Loucy (cell line): ENCODE measurements around the gene YAP1.

Source experiments
- H2AFZ ChIP-seq: fragments of 200-600 bp; sonication (generic); 2 replicates; pipeline ENCODE4 v1.6.0; 2016; ENCODE audit warnings: antibody characterized with exemption, mild to moderate bottlenecking, low read length, moderate library complexity
- H3F3A ChIP-seq: fragments of 200-600 bp; 2 replicates; pipeline ENCODE4 v1.6.0; 2016; ENCODE audit warnings: antibody characterized with exemption, low read depth, mild to moderate bottlenecking
- H3K27me3 ChIP-seq: fragments of 200-600 bp; sonication (generic); 2 replicates; pipeline ENCODE4 v1.6.1; 2014; ENCODE audit warnings: low read length, mild to moderate bottlenecking; ENCODE audit not compliant: insufficient read depth, poor library complexity, severe bottlenecking
- H3K36me3 ChIP-seq: fragments of 200-600 bp; sonication (generic); 2 replicates; pipeline ENCODE4 v1.6.1; 2016; ENCODE audit warnings: low read length; ENCODE audit not compliant: insufficient read depth
- H3K4me1 ChIP-seq: fragments of 200-600 bp; sonication (generic); 2 replicates; pipeline ENCODE4 v1.5.1; 2014; ENCODE audit warnings: low read length, mild to moderate bottlenecking; ENCODE audit not compliant: insufficient read depth, poor library complexity, severe bottlenecking
- H3K4me2 ChIP-seq: fragments of 200-600 bp; sonication (generic); 2 replicates; pipeline ENCODE4 v1.6.0; 2014; ENCODE audit warnings: antibody characterized with exemption, low read length, low read depth, mild to moderate bottlenecking; ENCODE audit not compliant: poor library complexity, severe bottlenecking
- H3K4me3 ChIP-seq: fragments of 200-600 bp; sonication (generic); 2 replicates; pipeline ENCODE4 v1.5.1; 2014; ENCODE audit warnings: low read length, mild to moderate bottlenecking, mixed read lengths; ENCODE audit not compliant: poor library complexity, severe bottlenecking
- H3K79me2 ChIP-seq: fragments of 200-600 bp; sonication (generic); 2 replicates; pipeline ENCODE4 v1.6.1; 2014; ENCODE audit warnings: low read length; ENCODE audit not compliant: insufficient read depth
- H3K9ac ChIP-seq: fragments of 200-600 bp; sonication (generic); 2 replicates; pipeline ENCODE4 v1.6.0; 2014; ENCODE audit warnings: mild to moderate bottlenecking, low read depth, low read length, moderate library complexity; ENCODE audit not compliant: poor library complexity, severe bottlenecking
- H3K9me2 ChIP-seq: fragments of 200-600 bp; sonication (generic); replicated peaks from 2 replicates; pipeline ENCODE4 v1.6.1; 2016; ENCODE audit warnings: low read depth, low read length, mixed read lengths
- H3K9me3 ChIP-seq: fragments of 200-600 bp; sonication (generic); 2 replicates; pipeline ENCODE4 v1.6.1; 2014; ENCODE audit warnings: mild to moderate bottlenecking, antibody characterized with exemption, low read length, low read depth; ENCODE audit not compliant: insufficient read depth
- H4K20me1 ChIP-seq: fragments of 200-600 bp; sonication (generic); 2 replicates; pipeline ENCODE4 v1.6.0; 2014; ENCODE audit warnings: antibody characterized with exemption, low read length, mild to moderate bottlenecking; ENCODE audit not compliant: insufficient read depth, poor library complexity, severe bottlenecking
- CTCF ChIP-seq: fragments of 200-600 bp; sonication (generic); conservative IDR thresholded peaks from 2 replicates; pipeline ENCODE4 v1.5.1; 2014; ENCODE audit warnings: mild to moderate bottlenecking, antibody characterized with exemption, low read length
- EZH2phosphoT487 ChIP-seq: fragments of 200-600 bp; IDR thresholded peaks from 2 replicates; pipeline ENCODE4 v1.6.1; 2018; ENCODE audit warnings: antibody characterized with exemption, mild to moderate bottlenecking, moderate library complexity, borderline replicate concordance

The YAP1 gene

GRCh38 chr11:102241026-102241425 is 130.8 kb downstream of the YAP1 start:
- H3K9me3 ChIP-seq = no peaks in the 10 kb centered on the region
- H3K4me1 ChIP-seq = peaks cover 5% of the 10 kb centered on the region

DNA sequence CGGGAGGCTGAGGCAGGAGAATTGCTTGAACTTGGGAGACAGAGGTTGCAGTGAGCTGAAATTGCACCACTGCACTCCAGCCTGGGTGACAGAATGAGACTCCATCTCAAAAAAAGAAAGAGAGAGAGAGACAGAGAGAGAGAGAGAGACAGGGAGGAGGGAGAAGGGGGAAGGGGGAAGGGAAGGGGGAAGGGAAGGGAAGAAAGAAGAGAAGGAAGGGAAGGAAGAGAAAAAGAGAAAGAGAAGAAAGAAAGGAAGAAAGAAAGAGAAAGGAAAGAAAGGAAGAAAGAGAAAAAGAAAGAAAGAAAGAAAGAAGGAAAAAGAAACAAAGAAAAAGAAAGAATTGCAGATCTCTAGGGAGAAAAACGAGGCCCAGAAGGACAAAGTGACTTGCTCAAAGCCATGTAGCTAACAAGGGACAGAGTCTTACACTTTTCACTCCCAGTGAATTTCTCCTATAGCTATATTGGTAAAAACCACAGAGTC is 133.2 kb downstream of the YAP1 start:
- no peak overlapping the region for H2AFZ ChIP-seq
- peaks cover 5% of the 10 kb centered on the region for H3K4me1 ChIP-seq
- H3K4me2 ChIP-seq = no peak overlapping the region

More at GRCh38 chr11:102241026-102241425, 130.8 kb downstream of the YAP1 start:
- no peaks in the 10 kb centered on the region for H3K27me3 ChIP-seq
- H4K20me1 ChIP-seq = no peaks in the 10 kb centered on the region
- H3K4me3 ChIP-seq = no peak overlapping the region
- H3K4me2 ChIP-seq = no peak overlapping the region
- H3K9ac ChIP-seq = no peak overlapping the region
- no peaks in the 10 kb centered on the region for H3K36me3 ChIP-seq
- no peaks in the 10 kb centered on the region for H3K9me2 ChIP-seq
- TF ChIP-seq CTCF (no peak), EZH2phosphoT487 (no peak)
- H3F3A ChIP-seq = no peaks in the 10 kb centered on the region
- H2AFZ ChIP-seq = no peak overlapping the region
- H3K79me2 ChIP-seq = no peaks in the 10 kb centered on the region

DNA sequence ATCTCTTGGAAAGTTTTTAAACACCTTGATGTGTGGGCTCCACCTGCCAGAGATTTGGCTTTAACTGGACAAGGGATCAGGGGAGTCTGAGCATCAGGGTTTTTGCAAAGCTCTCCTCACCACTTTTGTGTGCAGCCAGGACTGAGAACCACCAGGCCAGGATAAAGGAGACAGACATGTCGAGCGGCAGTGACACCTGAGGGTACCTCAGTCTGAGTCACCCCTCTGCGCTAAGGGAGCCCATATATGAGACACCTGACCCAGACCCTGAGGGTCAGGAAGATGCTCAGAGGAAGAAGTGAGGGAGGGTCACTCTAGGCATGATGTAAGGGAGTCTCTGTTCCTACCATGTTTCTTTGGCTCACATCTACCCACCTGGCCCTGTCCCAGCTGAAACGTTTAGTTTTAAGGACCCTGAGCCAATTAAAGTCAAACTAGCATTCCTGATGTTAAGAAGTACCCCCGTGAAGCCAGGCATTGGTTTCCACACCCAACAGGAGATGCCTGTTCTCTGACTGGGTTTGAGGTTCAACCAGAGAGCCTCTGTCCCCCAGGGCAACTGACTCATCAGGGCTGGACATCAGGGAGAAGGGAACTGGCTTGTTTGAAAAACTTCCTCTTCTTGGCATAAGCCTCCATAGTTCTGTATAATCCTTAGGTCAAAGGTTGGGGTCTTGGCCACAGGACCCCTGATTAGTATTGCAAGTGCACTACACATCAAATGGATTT is 134.6 kb downstream of the YAP1 start:
- Histone ChIP-seq H3K9me2 (no peaks in the 10 kb centered on the region), H2AFZ (no peak overlapping the region), H3K9ac (no peak overlapping the region), H3F3A (no peaks in the 10 kb centered on the region), H3K4me3 (no peak overlapping the region), H3K36me3 (no peaks in the 10 kb centered on the region), H3K9me3 (no peaks in the 10 kb centered on the region), H3K4me1 (peaks cover 5% of the 10 kb centered on the region), H4K20me1 (no peaks in the 10 kb centered on the region), H3K4me2 (no peak overlapping the region), H3K79me2 (no peaks in the 10 kb centered on the region), H3K27me3 (no peaks in the 10 kb centered on the region)
- no peak for TF ChIP-seq EZH2phosphoT487
- no peak for TF ChIP-seq CTCF

More for the DNA sequence above, 133.2 kb downstream of the YAP1 start:
- no peaks in the 10 kb centered on the region for H3K27me3 ChIP-seq
- no peaks in the 10 kb centered on the region for H3K36me3 ChIP-seq
- H3K79me2 ChIP-seq = no peaks in the 10 kb centered on the region
- no peaks in the 10 kb centered on the region for H4K20me1 ChIP-seq
- no peaks in the 10 kb centered on the region for H3K9me3 ChIP-seq
- no peak overlapping the region for H3K9ac ChIP-seq
- H3K4me3 ChIP-seq = no peak overlapping the region
- no peak for TF ChIP-seq EZH2phosphoT487
- TF ChIP-seq CTCF = no peak
- H3K9me2 ChIP-seq = no peaks in the 10 kb centered on the region
- no peaks in the 10 kb centered on the region for H3F3A ChIP-seq
